Frontal cortex (tissue), 4 donors: ENCODE measurements around the gene GRAMD2B. TPM values are rescaled to one million over a fixed set of nuclear protein-coding genes. Genes with fewer than 3 reads are reported as not detected.
"Not testable (repeated sequence)": the region's sequence is repeated elsewhere in the genome, so short reads cannot be mapped to it uniquely, and the experiment has no call there.

Experiments
- DNase-seq, 2 donors: peaks; one replicate each; pipeline ENCODE4 v3.0.0; 2012; ENCODE audit warnings: low spot score in 2 of 2
- FAIRE-seq: peaks from 2 replicates; lab custom pipeline; 2012; peaks lifted over from hg19 to GRCh38; lab: Jason Lieb, UNC
- total RNA-seq: library from RNA; depleted of rRNA; stranded (reverse); fragments of >200 nt; gene quantifications from one replicate; pipeline ENCODE4 v1.2.3, GENCODE V29; 2014
- donor health status: control.
- donor health status: control.
- donor health status: control.

The GRAMD2B gene
- total RNA-seq, 1 donor from 2014 or later = 6.5 TPM

GRCh38 chr5:126470529-126470928 is 47.3 kb downstream of the GRAMD2B start:
- not testable (repeated sequence) for FAIRE-seq, DNase-seq

GRCh38 chr5:126471247-126471646 is 48.0 kb downstream of the GRAMD2B start:
- FAIRE-seq = no peak
- no peak for DNase-seq

- DNase-seq (no peak), FAIRE-seq (no peak)
These were observed 48.8 kb downstream of the GRAMD2B start for GRCh38 chr5:126471875-126472537.

GRCh38 chr5:126472538-126472889 is 49.3 kb downstream of the GRAMD2B start:
- DNase-seq (no peak), FAIRE-seq (no peak)

GRCh38 chr5:126477294-126478117 is 54.3 kb downstream of the GRAMD2B start:
- DNase-seq = no peak
- no peak for FAIRE-seq

- FAIRE-seq = no peak
- no peak for DNase-seq
These were observed 56.6 kb downstream of the GRAMD2B start for GRCh38 chr5:126479810-126480209.

GRCh38 chr5:126480824-126481223 is 57.6 kb downstream of the GRAMD2B start:
- no peak for DNase-seq
- no peak for FAIRE-seq

GRCh38 chr5:126481243-126481642 is 58.0 kb downstream of the GRAMD2B start:
- FAIRE-seq = no peak
- no peak for DNase-seq

- DNase-seq = no peak
- no peak for FAIRE-seq
These were observed 59.4 kb downstream of the GRAMD2B start for GRCh38 chr5:126482591-126482990.

GRCh38 chr5:126483156-126483555 is 59.9 kb downstream of the GRAMD2B start:
- no peak for DNase-seq
- FAIRE-seq = no peak

GRCh38 chr5:126484253-126484652 is 61.0 kb downstream of the GRAMD2B start:
- DNase-seq (no peak), FAIRE-seq (no peak)

GRCh38 chr5:126486332-126486731 is 63.1 kb downstream of the GRAMD2B start:
- no peak for DNase-seq
- no peak for FAIRE-seq

- FAIRE-seq (no peak), DNase-seq (no peak)
These were observed 64.4 kb downstream of the GRAMD2B start for GRCh38 chr5:126487596-126487995.

- FAIRE-seq (no peak), DNase-seq (no peak)
These were observed 65.3 kb downstream of the GRAMD2B start for GRCh38 chr5:126488443-126489065.

- FAIRE-seq (no peak), DNase-seq (no peak)
These were observed 67.1 kb downstream of the GRAMD2B start for GRCh38 chr5:126490167-126490940.

- DNase-seq = no peak
- no peak for FAIRE-seq
These were observed 69.7 kb downstream of the GRAMD2B start for GRCh38 chr5:126492939-126493338.

GRCh38 chr5:126494393-126494792 is 71.2 kb downstream of the GRAMD2B start:
- no peak for DNase-seq
- FAIRE-seq = no peak

- DNase-seq (no peak), FAIRE-seq (no peak)
These were observed 74.3 kb downstream of the GRAMD2B start for GRCh38 chr5:126497506-126497905.

- FAIRE-seq (no peak), DNase-seq (no peak)
These were observed 76.1 kb downstream of the GRAMD2B start for GRCh38 chr5:126499278-126499677.

GRCh38 chr5:126499853-126500342 is 76.7 kb downstream of the GRAMD2B start:
- DNase-seq = no peak

More at GRCh38 chr5:126499853-126500342, 76.7 kb downstream of the GRAMD2B start:
- FAIRE-seq = no peak
